Measurements from ENCODE around the gene TRIM4. TPM values are rescaled to one million over a fixed set of nuclear protein-coding genes. Genes with fewer than 3 reads are reported as not detected.

Gene TRIM4
- total and polyA plus RNA-seq, 2 experiments from 2014 or later, result 20.2 to 27.2 TPM

DNA sequence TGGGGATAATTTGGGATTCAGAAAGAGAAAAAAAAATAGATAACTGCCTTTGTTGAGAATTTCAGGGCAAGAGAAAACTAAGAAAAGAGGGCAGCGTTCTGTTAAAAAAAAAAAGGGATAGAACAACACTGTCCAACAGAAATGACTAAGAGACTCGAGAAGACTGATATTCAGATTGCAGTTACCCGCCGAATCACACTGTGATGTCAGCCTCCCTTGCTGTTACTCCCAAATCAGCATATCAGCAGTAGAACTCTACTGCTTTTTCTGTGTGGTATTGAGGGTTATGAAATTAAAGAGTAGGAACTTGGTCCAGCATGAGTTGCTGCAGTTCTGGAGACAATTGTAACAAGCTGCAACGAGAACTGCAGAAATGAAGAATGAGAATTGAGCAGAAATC is 8.2 kb upstream of the TRIM4 start:
- Histone ChIP-seq H3K9me2 (ENCODE audit: insufficient read depth) (no peaks in the 10 kb centered on the region), H3K27me3 (replicated peaks; ENCODE audit: insufficient read depth) (no peaks in the 10 kb centered on the region), H3K4me3 (no peak overlapping the region), H3K9ac (no peak overlapping the region), H3K27ac (no peak overlapping the region), H3K36me3 (ENCODE audit: low read depth) (no peaks in the 10 kb centered on the region), H3K4me2 (ENCODE audit: unreplicated experiment) (no peak overlapping the region), H3K4me1 (ENCODE audit: insufficient read depth) (no peaks in the 10 kb centered on the region), H3K79me2 (ENCODE audit: insufficient read depth) (no peaks in the 10 kb centered on the region), H3F3A (ENCODE audit: insufficient read depth) (no peaks in the 10 kb centered on the region), H4K20me1 (ENCODE audit: insufficient read depth) (no peaks in the 10 kb centered on the region), H2AFZ (no peak overlapping the region), H3K9me3 (ENCODE audit: low read depth) (no peaks in the 10 kb centered on the region)
- TF ChIP-seq EZH2 (IDR thresholded peaks at IDR 0.05; ENCODE audit: insufficient read depth, poor library complexity, severe bottlenecking) (no peak), EZH2phosphoT487 (IDR thresholded peaks at IDR 0.05; ENCODE audit: insufficient read depth, low read depth) (no peak)
- no peak for DNase-seq
- in situ Hi-C loops (cut with MboI), result no loop called here
- WGBS, 2 experiments (ENCODE audit: low coverage in 1 of 2, low lambda C conversion rate in 2 of 2, missing lambda C conversion rate in 2 of 2), result 72 to 75% methylated on average over 5 of the region's 5 CpGs

DNA sequence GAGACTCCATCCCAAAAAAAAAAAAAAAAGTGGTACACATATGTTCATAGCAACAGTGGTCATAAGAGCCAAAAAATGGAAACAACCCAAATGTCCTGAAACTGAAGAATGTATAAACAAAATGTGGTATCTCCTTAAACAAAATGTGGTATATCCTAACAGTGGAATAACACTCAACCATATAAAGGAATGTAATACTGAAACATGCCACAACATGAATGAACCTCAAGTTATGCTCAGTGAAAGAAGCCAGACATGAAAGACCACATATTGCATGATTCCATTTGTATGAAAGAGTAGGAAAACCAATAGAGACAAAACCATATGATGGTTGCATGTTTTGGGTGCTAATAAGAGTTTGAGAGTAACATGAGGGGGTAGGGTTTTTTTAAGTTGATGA is 7.0 kb upstream of the TRIM4 start:
- in situ Hi-C loops (cut with MboI), result no loop called here
- TF ChIP-seq EZH2phosphoT487 (IDR thresholded peaks at IDR 0.05; ENCODE audit: insufficient read depth, low read depth), result no peak
- TF ChIP-seq EZH2 (IDR thresholded peaks at IDR 0.05; ENCODE audit: insufficient read depth, poor library complexity, severe bottlenecking), result no peak

DNA sequence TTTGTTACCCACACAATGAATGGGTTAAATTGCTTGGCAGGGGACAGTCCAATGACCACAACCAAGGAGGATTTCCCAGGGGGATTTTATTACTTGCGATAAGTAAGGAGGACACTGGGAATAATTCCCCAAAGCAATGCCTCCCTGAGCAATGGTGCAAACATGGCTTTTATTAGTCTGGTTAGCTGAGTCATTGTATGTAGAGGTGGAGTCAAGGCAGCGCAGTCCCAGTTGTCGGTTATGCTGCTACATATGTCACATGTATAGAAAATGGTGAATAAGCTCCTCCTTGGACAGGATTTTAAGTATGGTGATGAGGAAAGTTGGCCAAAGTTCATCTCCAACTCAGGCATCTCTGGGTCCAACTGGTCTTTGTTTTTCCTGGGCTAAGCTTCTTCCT is 3.9 kb upstream of the TRIM4 start:
- no peaks in the 10 kb centered on the region for H3K9me2 ChIP-seq (ENCODE audit: insufficient read depth)
- H2AFZ ChIP-seq, result no peak overlapping the region
- H3K4me2 ChIP-seq (ENCODE audit: unreplicated experiment), result no peak overlapping the region
- H3K36me3 ChIP-seq (ENCODE audit: low read depth), result peaks cover 3% of the 10 kb centered on the region; the same call in 1 of the 2 replicates
- H3K79me2 ChIP-seq (ENCODE audit: insufficient read depth), result peaks cover 21% of the 10 kb centered on the region
- H3K9me3 ChIP-seq (ENCODE audit: low read depth), result no peaks in the 10 kb centered on the region
- no peak overlapping the region for H3K27ac ChIP-seq
- no peak overlapping the region for H3K4me3 ChIP-seq
- H3F3A ChIP-seq (ENCODE audit: insufficient read depth), result peaks cover 6% of the 10 kb centered on the region; the same call in 1 of the 2 replicates
- TF ChIP-seq EZH2phosphoT487 (IDR thresholded peaks at IDR 0.05; ENCODE audit: insufficient read depth, low read depth) (no peak), EZH2 (IDR thresholded peaks at IDR 0.05; ENCODE audit: insufficient read depth, poor library complexity, severe bottlenecking) (no peak)
- in situ Hi-C loops (cut with MboI), result no loop called here
- H3K4me1 ChIP-seq (ENCODE audit: insufficient read depth), result 0 out of 2 replicates have a peak, but pooled peaks cover 7% of the 10 kb centered on the region
- H4K20me1 ChIP-seq (ENCODE audit: insufficient read depth), result no peaks in the 10 kb centered on the region
- 67 to 81% methylated on average over 3 of the region's 3 CpGs for WGBS, 2 experiments (ENCODE audit: low coverage in 1 of 2, low lambda C conversion rate in 2 of 2, missing lambda C conversion rate in 2 of 2)
- DNase-seq, result no peak
- no peaks in the 10 kb centered on the region for H3K27me3 ChIP-seq (replicated peaks; ENCODE audit: insufficient read depth)
- no peak overlapping the region for H3K9ac ChIP-seq

More for the DNA sequence above, 7.0 kb upstream of the TRIM4 start:
- Histone ChIP-seq H3K4me1 (ENCODE audit: insufficient read depth) (no peaks in the 10 kb centered on the region), H3K4me3 (no peak overlapping the region), H3K9me3 (ENCODE audit: low read depth) (no peaks in the 10 kb centered on the region), H3K9ac (no peak overlapping the region), H4K20me1 (ENCODE audit: insufficient read depth) (no peaks in the 10 kb centered on the region), H3K36me3 (ENCODE audit: low read depth) (peaks cover 3% of the 10 kb centered on the region; the same call in 1 of the 2 replicates), H3F3A (ENCODE audit: insufficient read depth) (no peaks in the 10 kb centered on the region), H3K27me3 (replicated peaks; ENCODE audit: insufficient read depth) (no peaks in the 10 kb centered on the region), H3K4me2 (ENCODE audit: unreplicated experiment) (no peak overlapping the region), H3K9me2 (ENCODE audit: insufficient read depth) (no peaks in the 10 kb centered on the region), H3K27ac (no peak overlapping the region), H3K79me2 (ENCODE audit: insufficient read depth) (no peaks in the 10 kb centered on the region), H2AFZ (no peak overlapping the region)
- no peak for DNase-seq

- peak overlapping the region; percentile 82 for H3K27ac ChIP-seq
- peak overlapping the region; percentile 98 for H2AFZ ChIP-seq
- no peaks in the 10 kb centered on the region for H3K9me3 ChIP-seq (ENCODE audit: low read depth)
- 73 to 85% methylated on average over 3 of the region's 3 CpGs for WGBS, 2 experiments (ENCODE audit: low coverage in 1 of 2, low lambda C conversion rate in 2 of 2, missing lambda C conversion rate in 2 of 2)
- H3F3A ChIP-seq (ENCODE audit: insufficient read depth), result peaks cover 12% of the 10 kb centered on the region; the same call in 1 of the 2 replicates
- TF ChIP-seq EZH2phosphoT487 (IDR thresholded peaks at IDR 0.05; ENCODE audit: insufficient read depth, low read depth) (no peak), EZH2 (IDR thresholded peaks at IDR 0.05; ENCODE audit: insufficient read depth, poor library complexity, severe bottlenecking) (no peak)
- peak overlapping the region; percentile 98 for H3K4me2 ChIP-seq (ENCODE audit: unreplicated experiment)
- no peaks in the 10 kb centered on the region for H4K20me1 ChIP-seq (ENCODE audit: insufficient read depth)
- H3K9ac ChIP-seq, result peak overlapping the region; percentile 88
- no peaks in the 10 kb centered on the region for H3K27me3 ChIP-seq (replicated peaks; ENCODE audit: insufficient read depth)
- peak; percentile 29 for DNase-seq
- peaks cover 3% of the 10 kb centered on the region; the same call in 1 of the 2 replicates for H3K36me3 ChIP-seq (ENCODE audit: low read depth)
- H3K4me1 ChIP-seq (ENCODE audit: insufficient read depth), result peaks cover 28% of the 10 kb centered on the region
- peak overlapping the region; percentile 86 for H3K4me3 ChIP-seq
- no peaks in the 10 kb centered on the region for H3K9me2 ChIP-seq (ENCODE audit: insufficient read depth)
- H3K79me2 ChIP-seq (ENCODE audit: insufficient read depth), result peaks cover 51% of the 10 kb centered on the region
- in situ Hi-C loops (cut with MboI), result no loop called here
Observed at GRCh38 chr7:99920149-99920548, 819 bp upstream of the TRIM4 start.

DNA sequence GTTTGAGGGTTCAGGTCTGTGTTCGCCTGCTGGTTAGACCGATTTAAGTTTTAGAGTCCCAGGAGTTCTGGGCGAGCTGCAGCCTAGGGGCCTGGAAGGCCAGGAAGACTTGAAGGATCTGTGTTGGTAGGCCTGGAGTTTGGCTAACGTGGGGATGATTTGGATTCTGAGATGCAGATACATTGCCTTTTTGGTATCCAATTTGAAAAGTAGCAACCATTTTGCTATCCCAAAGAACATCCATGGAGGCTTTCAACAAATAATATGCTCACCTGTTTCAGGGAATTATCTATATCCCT is 433 bp upstream of the TRIM4 start:
- Histone ChIP-seq H3K4me3 (peak overlapping the region; percentile 86), H3K27me3 (replicated peaks; ENCODE audit: insufficient read depth) (no peaks in the 10 kb centered on the region), H3K9me2 (ENCODE audit: insufficient read depth) (no peaks in the 10 kb centered on the region), H3K9ac (peak overlapping the region; percentile 88), H3K4me2 (ENCODE audit: unreplicated experiment) (peak overlapping the region; percentile 98), H3F3A (ENCODE audit: insufficient read depth) (peaks cover 16% of the 10 kb centered on the region; the same call in 1 of the 2 replicates), H3K9me3 (ENCODE audit: low read depth) (no peaks in the 10 kb centered on the region), H3K36me3 (ENCODE audit: low read depth) (peaks cover 3% of the 10 kb centered on the region; the same call in 1 of the 2 replicates), H3K4me1 (ENCODE audit: insufficient read depth) (peaks cover 28% of the 10 kb centered on the region), H3K27ac (peak overlapping the region; percentile 82), H3K79me2 (ENCODE audit: insufficient read depth) (peaks cover 55% of the 10 kb centered on the region), H4K20me1 (ENCODE audit: insufficient read depth) (no peaks in the 10 kb centered on the region), H2AFZ (peak overlapping the region; percentile 98)
- DNase-seq, result no peak
- WGBS, 2 experiments (ENCODE audit: low coverage in 1 of 2, low lambda C conversion rate in 2 of 2, missing lambda C conversion rate in 2 of 2), result 12 to 14% methylated on average over 4 of the region's 4 CpGs
- TF ChIP-seq EZH2 (IDR thresholded peaks at IDR 0.05; ENCODE audit: insufficient read depth, poor library complexity, severe bottlenecking) (no peak), EZH2phosphoT487 (IDR thresholded peaks at IDR 0.05; ENCODE audit: insufficient read depth, low read depth) (no peak)
- in situ Hi-C loops (cut with MboI), result no loop called here
